Inflammatory macrophage treated with lipopolysaccharide for 4 hours (primary cell): ENCODE data around the gene MAP1S.
A peak's percentile ranks its signal among the peaks of the same experiment; 100 is the strongest.

Experiments
- DNase-seq: peaks from one replicate; pipeline ENCODE4 v3.0.0-alpha.2; 2020

The MAP1S gene

GRCh38 chr19:17737690-17738153 lies 18.4 kb downstream of the MAP1S start:
- DNase-seq, result no peak

GRCh38 chr19:17739121-17739875 lies 20.0 kb downstream of the MAP1S start:
- peak; percentile 68 for DNase-seq

DNA sequence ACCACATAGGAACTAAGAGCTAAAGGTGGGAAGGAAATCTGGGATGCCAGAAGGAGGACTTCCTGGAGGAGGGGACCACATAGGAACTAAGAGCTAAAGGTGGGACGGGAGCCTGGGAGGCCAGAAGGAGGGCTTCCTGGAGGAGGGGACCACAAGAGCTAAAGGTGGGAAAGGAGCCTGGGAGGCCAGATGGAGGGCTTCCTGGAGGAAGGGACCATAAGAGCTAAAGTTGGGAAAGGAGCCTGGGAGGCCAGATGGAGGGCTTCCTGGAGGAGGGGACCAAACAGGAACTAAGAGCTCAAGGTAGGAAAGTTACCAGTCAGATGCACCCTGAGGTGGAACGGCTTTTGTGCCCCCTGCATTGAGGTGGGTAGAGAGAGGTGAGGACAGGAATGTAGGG lies 22.2 kb downstream of the MAP1S start:
- no peak for DNase-seq

- peak; percentile 84 for DNase-seq
Observed at GRCh38 chr19:17743874-17744580, 24.7 kb downstream of the MAP1S start.

- peak; percentile 98 for DNase-seq
Observed at GRCh38 chr19:17747205-17748098, 28.2 kb downstream of the MAP1S start.

GRCh38 chr19:17748884-17749638 lies 29.8 kb downstream of the MAP1S start:
- no peak for DNase-seq

DNA sequence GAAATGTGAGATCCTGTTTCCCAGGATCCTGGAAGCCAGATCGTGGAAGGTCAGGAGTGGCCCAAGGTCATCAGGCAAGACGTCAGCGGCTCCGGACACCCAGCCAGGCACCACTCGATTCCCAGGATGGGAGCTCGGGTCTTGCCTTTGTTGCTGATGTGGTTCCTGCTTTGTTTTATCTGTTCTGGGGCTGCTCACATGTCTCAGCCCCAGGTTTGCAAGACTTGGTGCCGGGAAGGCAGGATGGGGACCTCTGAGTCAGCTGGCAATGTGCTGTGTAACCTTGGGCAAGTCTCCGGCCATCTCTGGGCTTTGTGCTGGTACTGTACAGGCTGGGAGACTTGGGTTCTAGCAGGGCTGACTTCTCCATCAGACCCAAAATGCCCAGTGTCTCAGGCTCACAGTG lies 30.6 kb downstream of the MAP1S start:
- DNase-seq, result peak; percentile 30

- DNase-seq, result peak; percentile 35
Observed at GRCh38 chr19:17751103-17751911, 32.0 kb downstream of the MAP1S start, which contains the start of gene FCHO1. TSS of gene FCHO1 (plus strand) at chr19:17751477. CDS start at chr19:17755165, 3,688 bp downstream.

DNA sequence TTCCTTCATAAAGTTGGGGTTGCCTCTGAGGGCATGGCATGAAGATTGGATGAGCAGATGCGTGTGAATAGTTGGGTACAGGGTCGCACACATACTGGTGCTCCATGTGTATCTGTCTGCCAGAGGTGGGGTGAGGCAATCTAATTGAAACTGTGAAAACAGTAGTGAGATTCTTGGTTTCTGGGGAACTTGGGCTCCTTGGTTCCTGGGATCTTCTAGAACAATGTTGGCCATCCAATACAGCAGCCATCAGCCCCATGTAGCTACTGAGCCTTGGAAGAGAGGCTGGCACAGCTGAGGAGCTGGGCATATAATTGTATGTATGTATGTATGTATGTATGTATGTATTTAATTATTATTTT lies 32.6 kb downstream of the MAP1S start:
- peak; percentile 48 for DNase-seq

- DNase-seq, result no peak
Observed at GRCh38 chr19:17752865-17753639, 33.8 kb downstream of the MAP1S start.

DNA sequence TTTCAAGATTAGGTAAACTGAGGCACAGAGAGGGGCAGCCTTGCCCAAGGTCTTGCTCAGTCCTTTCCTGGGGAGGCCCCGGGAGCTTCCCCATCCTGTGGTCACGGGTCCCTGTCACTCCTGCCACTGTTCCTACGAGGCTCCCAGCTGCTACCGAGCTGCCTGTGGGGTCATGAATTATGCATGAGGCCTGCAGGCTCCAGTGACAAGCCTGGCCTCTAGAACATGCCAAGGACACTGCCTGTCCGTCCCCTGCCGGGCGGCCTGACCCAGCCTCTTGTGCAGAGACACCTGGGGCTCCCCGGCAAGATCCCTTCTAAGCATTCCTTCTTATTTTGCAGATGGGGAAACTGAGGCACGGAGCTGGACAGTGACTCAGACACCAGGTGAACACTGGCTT lies 34.7 kb downstream of the MAP1S start:
- DNase-seq, result no peak

DNA sequence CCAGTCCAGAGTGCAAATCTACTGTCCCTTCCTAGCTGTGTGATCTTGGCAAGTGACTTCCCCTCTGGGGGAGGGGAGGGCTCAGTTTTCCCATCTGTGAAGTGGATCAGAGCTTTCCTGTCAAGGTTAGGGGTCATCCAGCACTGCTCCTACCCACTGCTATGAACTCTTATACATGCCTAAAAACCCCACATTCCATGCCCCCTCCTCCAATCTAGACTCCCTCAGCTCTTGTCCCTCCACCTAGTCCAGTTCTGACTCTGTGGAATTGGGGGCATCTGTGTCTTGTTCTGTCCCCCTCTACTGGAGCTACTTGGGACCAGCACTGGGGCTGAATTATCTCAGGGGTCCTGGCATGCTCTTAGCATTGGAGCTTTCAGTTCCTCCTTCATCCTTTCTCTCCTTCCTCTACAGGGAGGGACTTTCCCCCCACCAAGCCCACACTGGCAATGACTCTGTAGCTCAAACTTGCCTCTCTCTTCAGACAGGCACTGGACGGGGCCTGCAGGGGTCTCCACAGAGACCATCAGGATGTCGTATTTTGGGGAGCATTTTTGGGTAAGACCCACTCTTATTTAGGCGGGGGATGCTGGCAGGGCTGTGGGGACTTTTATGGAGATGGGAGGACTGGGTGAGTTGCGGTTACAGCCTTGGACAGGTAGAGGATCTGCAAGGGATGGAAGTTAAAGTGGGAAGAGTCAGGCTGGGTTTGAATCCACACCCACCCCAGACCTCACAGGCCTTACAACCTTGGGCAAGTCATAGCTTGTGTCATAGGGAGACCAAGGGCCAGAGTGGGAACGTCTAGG lies 35.6 kb downstream of the MAP1S start:
- DNase-seq, result peak; percentile 77

- no peak for DNase-seq
Observed at GRCh38 chr19:17755443-17755890, 36.2 kb downstream of the MAP1S start.

DNA sequence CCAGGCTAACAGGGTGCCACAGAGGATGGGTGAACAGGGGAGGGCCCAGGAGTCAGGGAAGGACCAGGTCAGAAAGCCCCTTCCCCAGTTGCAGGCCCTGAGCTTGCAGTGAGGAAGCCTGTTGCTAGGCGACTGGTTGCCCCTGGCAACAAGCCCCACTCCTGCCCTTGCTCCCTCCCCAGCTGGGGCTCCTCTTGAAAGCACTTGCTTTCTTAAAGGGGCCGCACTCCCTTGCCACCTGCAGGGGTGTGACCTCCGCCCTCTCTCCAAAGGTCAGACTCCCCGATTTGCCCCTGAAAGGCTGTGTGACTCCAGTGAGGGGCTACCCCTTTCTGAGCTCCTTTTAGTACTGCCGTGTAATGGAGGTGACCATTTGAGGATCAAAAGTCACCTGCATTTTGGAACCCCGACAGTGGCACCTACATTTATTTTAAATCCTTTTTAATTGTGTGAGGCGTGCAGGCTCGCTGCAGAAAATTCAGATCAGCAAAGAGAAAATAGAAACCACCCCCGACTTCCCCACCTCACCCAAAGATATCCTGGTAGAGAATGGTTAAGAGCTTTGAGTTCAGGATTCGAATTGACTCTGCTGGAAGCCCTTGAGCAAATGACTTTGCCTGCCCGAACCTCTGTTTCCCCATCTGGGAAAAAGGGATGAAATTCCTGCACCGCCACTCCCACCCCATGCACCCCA lies 36.8 kb downstream of the MAP1S start:
- DNase-seq, result no peak

DNA sequence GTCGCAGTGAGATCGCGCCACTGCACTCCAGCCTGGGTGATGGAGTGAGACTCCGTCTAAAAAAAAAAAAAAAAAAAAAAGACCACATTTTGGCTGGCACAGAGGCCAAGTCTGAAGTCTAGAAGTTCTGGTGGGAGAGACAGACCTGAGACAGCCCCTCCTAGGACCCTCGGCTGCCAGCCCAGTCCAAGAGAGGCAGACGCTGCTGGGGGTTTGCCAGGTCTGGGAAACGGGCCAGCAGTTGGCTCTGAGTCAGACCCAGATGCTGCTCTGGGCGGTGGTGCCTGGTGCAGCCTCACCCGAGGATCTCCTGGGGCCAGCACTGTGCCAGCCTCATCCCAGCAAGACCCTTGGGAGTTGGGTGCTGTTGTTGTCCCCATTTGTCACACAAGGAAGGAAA lies 37.8 kb downstream of the MAP1S start:
- no peak for DNase-seq

DNA sequence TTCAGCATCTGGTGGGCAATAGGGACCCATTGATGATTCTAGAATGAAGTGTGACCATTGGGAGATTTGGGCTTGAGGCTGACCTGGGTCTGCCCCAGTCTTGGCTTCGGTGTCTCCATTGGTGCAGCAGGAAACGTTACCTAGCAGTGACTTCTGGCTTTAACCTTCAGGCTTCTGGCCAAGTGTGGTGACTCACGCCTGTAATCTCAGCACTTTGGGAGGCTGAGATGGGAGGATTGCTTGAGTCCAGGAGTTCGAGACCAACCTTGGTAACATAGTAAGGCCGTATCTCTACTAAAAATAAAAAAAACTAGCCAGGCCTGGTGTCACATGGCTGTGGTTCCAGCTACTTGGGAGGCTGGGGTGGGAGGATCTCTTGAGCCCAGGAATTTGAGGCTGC lies 39.2 kb downstream of the MAP1S start:
- no peak for DNase-seq

DNA sequence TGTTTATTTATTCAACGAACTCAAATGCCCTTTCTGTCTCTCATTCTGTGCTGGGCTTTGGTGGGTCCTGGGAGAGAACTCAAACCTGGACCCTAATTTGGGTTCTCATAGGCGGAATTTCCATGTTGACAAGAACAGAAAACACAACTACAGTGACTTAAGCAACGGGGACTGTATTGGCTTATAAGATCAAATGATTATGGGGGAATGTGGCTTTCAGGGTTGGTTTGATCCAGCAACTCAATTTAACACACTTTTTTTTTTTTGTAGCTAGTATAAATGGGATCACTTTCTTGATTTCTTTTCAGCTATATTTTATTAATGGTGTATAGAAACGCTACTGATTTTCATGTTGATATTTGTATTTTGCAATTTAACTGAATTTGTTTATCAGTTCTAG lies 41.9 kb downstream of the MAP1S start:
- DNase-seq, result no peak

- peak; percentile 83 for DNase-seq
Observed at GRCh38 chr19:17762505-17763229, 43.4 kb downstream of the MAP1S start.
